ENCODE measurements around the gene YLPM1. TPM values are rescaled to one million over a fixed set of nuclear protein-coding genes. Genes with fewer than 3 reads are reported as not detected.
A peak's percentile ranks its signal among the peaks of the same experiment; 100 is the strongest.

YLPM1 gene
- total and polyA plus RNA-seq, 2 donors from 2014 or later: 16.2 to 68.2 TPM

- FAIRE-seq: no peak
- no peak for DNase-seq
- Histone ChIP-seq H3K4me3 (ENCODE audit: low read length in 3 of 3) (no peak overlapping the region), H3K4me1 (ENCODE audit: control insufficient read depth in 2 of 3, insufficient read depth in 2 of 3, low read depth in 1 of 3, low read length in 3 of 3) (peaks cover 0 to 15% (median 6%) of the 10 kb centered on the region in 3 donors), H3K27ac (ENCODE audit: low read depth in 2 of 2, low read length in 2 of 2) (no peak overlapping the region), H3K9me3 (ENCODE audit: control insufficient read depth in 2 of 3, insufficient read depth in 1 of 3, low read length in 3 of 3) (no peaks in the 10 kb centered on the region), H3K36me3 (ENCODE audit: control insufficient read depth in 2 of 3, insufficient read depth in 3 of 3, low read length in 3 of 3) (peaks cover 0 to 5% (median 0%) of the 10 kb centered on the region in 3 donors), H3K27me3 (ENCODE audit: control insufficient read depth, insufficient read depth, low read length) (no peaks in the 10 kb centered on the region), H3K9ac (ENCODE audit: low read length in 3 of 3) (no peak overlapping the region)
- intact Hi-C loops (cut with DNase I): no loop called here
- TF ChIP-seq CTCF (IDR thresholded peaks at IDR 0.05; ENCODE audit: borderline replicate concordance, extremely low read depth, insufficient read depth): no peak
Observed at GRCh38 chr14:74836251-74836960, 73.3 kb downstream of the YLPM1 start.

GRCh38 chr14:74838166-74838565, 75.0 kb downstream of the YLPM1 start:
- Histone ChIP-seq H3K4me3 (ENCODE audit: low read length in 3 of 3) (no peak overlapping the region), H3K27ac (ENCODE audit: low read depth in 2 of 2, low read length in 2 of 2) (peak overlapping the region in 1 of 2 donors; percentile 80), H3K36me3 (ENCODE audit: control insufficient read depth in 2 of 3, insufficient read depth in 3 of 3, low read length in 3 of 3) (peaks cover 0 to 5% (median 0%) of the 10 kb centered on the region in 3 donors), H3K9ac (ENCODE audit: low read length in 3 of 3) (no peak overlapping the region), H3K27me3 (ENCODE audit: control insufficient read depth, insufficient read depth, low read length) (no peaks in the 10 kb centered on the region), H3K9me3 (ENCODE audit: control insufficient read depth in 2 of 3, insufficient read depth in 1 of 3, low read length in 3 of 3) (no peaks in the 10 kb centered on the region), H3K4me1 (ENCODE audit: control insufficient read depth in 2 of 3, insufficient read depth in 2 of 3, low read depth in 1 of 3, low read length in 3 of 3) (peaks cover 0 to 15% (median 6%) of the 10 kb centered on the region in 3 donors)
- FAIRE-seq (peak; percentile 51), DNase-seq (no peak)
- TF ChIP-seq CTCF (IDR thresholded peaks at IDR 0.05; ENCODE audit: borderline replicate concordance, extremely low read depth, insufficient read depth): no peak
- intact Hi-C loops (cut with DNase I): no loop called here

- intact Hi-C loops (cut with DNase I): no loop called here
Observed at GRCh38 chr14:74840603-74841030, 77.5 kb downstream of the YLPM1 start.

More at GRCh38 chr14:74840603-74841030, 77.5 kb downstream of the YLPM1 start:
- TF ChIP-seq CTCF (IDR thresholded peaks at IDR 0.05; ENCODE audit: borderline replicate concordance, extremely low read depth, insufficient read depth): no peak
- Histone ChIP-seq H3K27me3 (ENCODE audit: control insufficient read depth, insufficient read depth, low read length) (no peaks in the 10 kb centered on the region), H3K4me1 (ENCODE audit: control insufficient read depth in 2 of 3, insufficient read depth in 2 of 3, low read depth in 1 of 3, low read length in 3 of 3) (peaks cover 0 to 4% (median 0%) of the 10 kb centered on the region in 3 donors), H3K36me3 (ENCODE audit: control insufficient read depth in 2 of 3, insufficient read depth in 3 of 3, low read length in 3 of 3) (peaks cover 0 to 2% (median 0%) of the 10 kb centered on the region in 3 donors), H3K4me3 (ENCODE audit: low read length in 3 of 3) (no peak overlapping the region), H3K27ac (ENCODE audit: low read depth in 2 of 2, low read length in 2 of 2) (no peak overlapping the region), H3K9me3 (ENCODE audit: control insufficient read depth in 2 of 3, insufficient read depth in 1 of 3, low read length in 3 of 3) (no peaks in the 10 kb centered on the region), H3K9ac (ENCODE audit: low read length in 3 of 3) (no peak overlapping the region)
- DNase-seq (no peak), FAIRE-seq (no peak)

Data from kidney (tissue), 14 donors.